GM18873 (cell line): Measurements from ENCODE around the gene EHD3.

Experiments
- ATAC-seq: cut with Tn5 transposase; IDR thresholded peaks from one replicate; pipeline ENCODE4 v1.9.1; 2021; ENCODE audit warnings: mild to moderate bottlenecking, moderate library complexity, moderate number of reproducible peaks; ENCODE audit not compliant: unreplicated experiment, low FRiP score

EHD3 gene

DNA sequence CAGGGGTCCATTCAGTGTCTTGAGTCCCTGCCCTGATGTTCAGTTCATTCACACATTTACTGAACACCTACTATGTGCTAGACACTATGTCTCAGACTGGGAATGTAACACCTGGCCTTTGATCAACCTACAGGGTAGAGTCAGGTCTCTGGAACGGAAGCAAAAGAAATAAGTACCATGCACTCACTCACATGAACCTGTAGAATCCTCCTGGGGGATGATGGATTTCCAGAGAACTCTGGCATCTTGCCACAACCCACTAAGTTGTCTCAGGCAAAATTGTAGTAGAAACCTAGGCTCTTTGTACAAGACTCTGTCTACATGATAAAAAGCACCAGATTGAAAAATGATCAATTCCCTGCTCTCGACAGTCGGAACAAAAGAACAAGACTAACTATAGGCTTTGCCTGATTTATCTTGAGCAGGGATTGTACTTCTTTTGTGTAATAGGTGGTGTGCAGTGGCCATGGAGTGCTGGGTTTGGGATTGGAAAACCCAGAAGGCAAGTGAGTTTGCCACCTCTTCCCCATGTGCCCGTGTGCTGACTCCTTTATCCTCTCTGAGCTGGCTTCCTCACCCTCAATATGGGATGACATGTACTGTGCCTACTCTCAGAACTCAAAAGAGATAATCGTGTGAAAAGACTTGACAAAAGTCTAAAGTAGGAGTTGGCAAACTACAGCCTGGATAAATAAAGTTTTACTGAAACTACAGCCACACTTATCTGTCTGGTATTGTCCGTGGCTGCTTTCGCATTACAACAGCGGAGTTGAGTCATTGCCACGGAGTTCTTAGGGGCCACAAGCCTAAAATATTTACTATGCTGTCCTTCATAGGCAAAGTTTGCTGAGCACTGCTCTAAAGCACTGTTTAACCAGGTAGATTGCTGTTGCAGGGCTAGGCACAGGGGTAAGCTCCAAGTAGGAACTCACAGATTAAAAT lies 21.0 kb upstream of the EHD3 start:
- ATAC-seq, result no peak

GRCh38 chr2:31213601-31214443 lies 20.1 kb upstream of the EHD3 start:
- ATAC-seq, result no peak

- no peak for ATAC-seq
Observed at GRCh38 chr2:31214444-31214915, 19.5 kb upstream of the EHD3 start.

- peak; percentile 38 for ATAC-seq
Observed at GRCh38 chr2:31216734-31217133, 17.2 kb upstream of the EHD3 start.

DNA sequence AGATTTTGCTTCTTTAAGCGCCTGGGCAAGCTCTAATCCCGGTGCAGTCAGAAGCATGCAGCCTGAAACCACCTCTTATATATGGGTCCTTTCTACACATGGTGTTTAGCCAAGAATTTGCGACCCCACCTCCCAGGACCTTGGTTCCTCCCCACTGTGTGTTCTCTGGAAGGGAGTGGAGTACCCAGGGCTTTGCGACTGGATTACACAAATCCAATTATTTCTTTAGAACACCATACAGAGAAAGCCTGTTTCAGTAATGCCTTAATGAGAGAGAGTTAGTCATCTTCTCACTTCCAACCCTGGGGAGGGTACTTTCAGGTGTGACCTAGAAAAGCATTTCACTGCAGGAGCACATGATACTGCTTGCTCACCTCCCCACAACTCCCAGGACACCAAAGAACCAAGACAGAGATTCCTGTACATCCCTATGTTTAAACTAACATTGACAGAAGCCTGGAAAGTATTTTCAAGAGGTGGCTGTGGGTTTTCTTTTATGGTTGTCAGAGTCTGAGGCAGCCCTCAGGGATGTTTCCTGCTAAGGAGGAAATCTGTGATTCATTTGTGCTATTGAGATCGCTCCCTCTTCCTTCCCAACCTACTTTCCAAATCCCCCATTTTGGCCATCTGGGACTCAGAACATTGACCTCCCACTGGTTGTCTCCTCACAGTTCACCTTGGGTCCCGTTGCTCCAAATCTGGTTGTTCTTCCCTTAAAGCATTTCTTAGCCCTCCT lies 16.3 kb upstream of the EHD3 start, which contains the start of gene CAPN14:
Gene CAPN14 (minus strand): TSS at position 51 of the 736 bp plus-strand sequence. CDS start 12,068 bp downstream, outside the sequence.
- no peak for ATAC-seq

GRCh38 chr2:31219131-31219969 lies 14.6 kb upstream of the EHD3 start:
- peak; percentile 70 for ATAC-seq

DNA sequence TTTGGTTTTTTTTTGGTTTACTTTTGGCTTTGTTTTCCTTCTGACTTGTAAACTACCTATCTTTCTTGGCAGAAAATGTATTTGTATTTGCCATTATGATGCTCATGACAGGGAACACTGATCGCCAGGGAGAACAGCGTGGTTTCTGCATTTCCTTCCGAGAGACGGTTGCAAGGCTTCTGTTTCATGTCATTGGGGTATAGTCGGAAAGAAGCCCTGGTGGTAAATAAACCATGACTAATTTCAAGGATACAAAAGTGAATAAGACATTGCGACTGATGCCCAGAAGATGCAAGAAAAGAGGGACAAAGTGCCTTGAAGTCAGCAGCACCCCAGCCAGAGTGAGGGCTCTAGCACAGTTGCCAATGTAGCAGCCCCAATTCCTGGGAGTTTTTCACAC lies 12.4 kb upstream of the EHD3 start:
- ATAC-seq, result no peak

DNA sequence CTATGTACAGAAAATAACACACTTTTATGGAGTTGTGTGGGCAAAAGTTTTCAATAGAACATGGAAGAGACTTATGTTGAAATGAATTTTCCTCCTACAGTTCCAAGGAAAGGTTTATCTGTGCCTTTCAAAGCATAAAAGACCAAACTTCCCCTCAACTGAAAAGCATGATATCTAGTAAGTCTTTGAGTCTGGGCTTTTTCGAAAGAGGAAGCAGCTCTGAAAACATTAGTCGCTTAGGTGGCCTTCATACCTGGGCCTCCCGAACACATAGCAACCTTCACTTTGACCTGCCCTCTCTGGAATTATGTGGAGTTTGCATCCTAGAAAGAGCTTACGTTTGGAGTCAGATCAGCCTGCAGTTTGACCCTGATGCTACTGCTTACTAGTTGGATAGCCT lies 11.9 kb upstream of the EHD3 start:
- ATAC-seq, result no peak

GRCh38 chr2:31223026-31223425 lies 10.9 kb upstream of the EHD3 start:
- ATAC-seq, result no peak

DNA sequence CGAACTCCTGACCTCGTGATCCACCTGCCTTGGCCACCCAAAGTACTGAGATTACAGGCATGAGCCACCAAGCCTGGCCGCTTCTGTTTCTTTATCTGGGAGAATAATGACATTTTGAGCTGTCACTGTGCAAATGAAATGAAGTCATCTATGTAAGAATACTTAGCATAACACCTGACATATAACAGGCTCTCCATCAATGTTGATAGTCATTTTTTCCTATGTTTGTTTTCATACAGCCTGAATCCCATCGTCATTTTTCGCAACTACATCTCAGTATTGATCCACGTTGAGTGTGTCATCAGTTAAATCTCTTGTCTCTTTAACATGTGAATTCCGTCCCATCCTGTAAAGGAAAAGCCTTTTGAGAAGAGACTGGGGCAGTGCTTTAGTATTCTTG lies 10.2 kb upstream of the EHD3 start:
- ATAC-seq, result no peak

- ATAC-seq, result no peak
Observed at GRCh38 chr2:31226266-31226665, 7.7 kb upstream of the EHD3 start.

- ATAC-seq, result no peak
Observed at GRCh38 chr2:31227110-31227509, 6.8 kb upstream of the EHD3 start.

DNA sequence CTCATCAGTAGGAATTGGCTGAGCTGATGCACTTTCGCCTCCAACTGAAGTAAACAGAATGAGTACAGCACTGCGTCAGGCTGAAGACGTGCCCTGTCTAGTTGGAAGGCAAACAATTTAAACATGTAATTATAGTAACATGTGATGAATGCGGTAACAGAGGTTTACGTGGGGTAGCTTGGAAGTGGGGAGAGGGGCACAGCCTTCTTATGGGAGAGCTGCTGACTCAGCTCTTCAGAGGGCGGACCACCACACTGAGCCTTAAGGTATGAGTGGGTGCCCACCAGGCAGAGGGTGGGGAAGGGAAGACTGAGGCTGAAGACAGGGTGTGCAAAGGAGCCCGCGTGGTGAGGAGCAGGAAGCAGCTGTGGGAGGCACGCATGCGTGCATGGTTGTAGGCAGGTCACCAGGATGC lies 6.2 kb upstream of the EHD3 start:
- no peak for ATAC-seq

DNA sequence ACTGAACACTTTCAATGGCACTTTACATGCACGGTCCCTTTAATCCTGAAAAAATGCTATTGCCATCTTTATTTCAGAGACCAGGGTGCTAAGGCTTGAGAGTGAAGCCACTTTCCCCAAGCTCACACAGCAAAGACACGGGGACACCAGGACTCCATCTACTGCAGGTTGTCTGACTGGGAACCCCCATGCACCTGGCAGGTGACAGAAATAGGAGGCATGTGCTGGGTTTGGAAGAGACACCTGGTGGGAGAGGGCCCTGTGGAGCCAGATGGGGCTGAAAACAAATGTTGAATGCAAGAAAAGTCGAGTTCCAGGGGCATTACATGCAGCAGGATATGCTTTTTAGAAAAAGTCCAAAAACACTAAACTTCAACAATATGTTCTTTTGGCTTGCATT lies 5.2 kb upstream of the EHD3 start:
- no peak for ATAC-seq

GRCh38 chr2:31230751-31231150 lies 3.2 kb upstream of the EHD3 start:
- no peak for ATAC-seq

- ATAC-seq, result no peak
Observed at GRCh38 chr2:31231571-31232302, 2.2 kb upstream of the EHD3 start.

- no peak for ATAC-seq
Observed at GRCh38 chr2:31232586-31232985, 1.4 kb upstream of the EHD3 start.

DNA sequence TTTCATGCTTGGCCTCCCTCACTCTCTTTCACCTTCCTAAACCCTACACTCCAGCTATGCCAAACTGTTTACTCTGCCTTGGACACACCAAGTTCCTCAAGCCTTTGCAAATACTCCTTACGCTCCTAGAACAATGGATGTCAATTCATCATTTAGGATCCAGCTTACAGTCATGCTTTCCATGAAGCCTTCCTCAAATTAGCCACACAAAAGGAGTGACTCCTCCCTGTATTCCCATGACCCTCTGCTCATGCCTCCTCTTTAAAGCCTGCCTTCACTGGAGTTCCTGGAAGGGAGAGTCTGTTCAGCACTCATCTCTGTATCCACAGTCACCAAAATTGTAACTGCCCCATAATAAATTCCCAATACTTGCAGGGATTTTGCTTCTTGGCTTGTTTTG lies 721 bp upstream of the EHD3 start:
- ATAC-seq, result no peak
